Endothelial cell of umbilical vein (primary cell): Measurements from ENCODE around the gene ATP6V1G2. TPM values are rescaled to one million over a fixed set of nuclear protein-coding genes. Genes with fewer than 3 reads are reported as not detected.

ENCODE experiments used
- BruUV-seq: library from RNA; stranded (reverse); fragments of 400-500 nt; replicated peaks from 2 replicates; lab custom pipeline; 2021; lab: Mats Ljungman, UMichigan
- CTCF ChIA-PET: fragments of 300-600, 350-600 bp; sonication (Branson Sonifier 250); formaldehyde crosslinking; loops from one replicate; lab custom pipeline; 2021; ENCODE audit warnings: antibody characterized with exemption, inconsistent platforms; lab: Charles Lee
- POLR2A ChIA-PET: fragments of 300-600, 350-600 bp; sonication (Branson Sonifier 250); formaldehyde crosslinking; loops from one replicate; lab custom pipeline; 2021; ENCODE audit warnings: antibody characterized with exemption, inconsistent platforms; lab: Charles Lee
- DNase-seq: peaks from one replicate; pipeline ENCODE4 v3.0.0-alpha.2; 2011; ENCODE audit warnings: low read depth, low spot score
- FAIRE-seq: peaks from 2 replicates; lab custom pipeline; 2011; peaks lifted over from hg19 to GRCh38; lab: Jason Lieb, UNC
- H2AFZ ChIP-seq: 2 replicates; pipeline ENCODE4 v1.6.0; 2012; ENCODE audit warnings: low read depth, low read length, control low read depth, inconsistent platforms
- H3K27ac ChIP-seq: 2 replicates; pipeline ENCODE4 v1.5.1; 2011; ENCODE audit warnings: low read depth, mild to moderate bottlenecking, control low read depth, low read length, moderate library complexity; ENCODE audit not compliant: insufficient read depth
- H3K27me3 ChIP-seq, 2 experiments: 2 replicates each; pipeline versions ENCODE4 v1.6.0 to v1.6.1; 2011; ENCODE audit warnings: low read length in 2 of 2, mixed read lengths in 1 of 2; ENCODE audit not compliant: control insufficient read depth in 2 of 2, insufficient read depth in 2 of 2
- H3K36me3 ChIP-seq, 2 experiments: 2 replicates in 1 of 2; 3 replicates in 1 of 2; pipeline ENCODE4 v1.5.1; 2011; ENCODE audit warnings: low read length in 2 of 2, mild to moderate bottlenecking in 1 of 2, moderate library complexity in 1 of 2; ENCODE audit not compliant: control insufficient read depth in 2 of 2, insufficient read depth in 2 of 2; ENCODE audit errors: extremely low read depth in 1 of 2
- H3K4me1 ChIP-seq: 3 replicates; pipeline ENCODE4 v1.5.1; 2011; ENCODE audit warnings: mild to moderate bottlenecking, low read length; ENCODE audit not compliant: control insufficient read depth, insufficient read depth; ENCODE audit errors: extremely low read depth
- H3K4me2 ChIP-seq: 2 replicates; pipeline ENCODE4 v1.6.1; 2011; ENCODE audit warnings: low read length, control low read depth, mixed read lengths; ENCODE audit not compliant: insufficient read depth
- H3K4me3 ChIP-seq, 3 experiments: fragments of 200-600 bp in 1 of 3; sonication (generic), shearing (Covaris generic) in 1 of 3; replicated peaks in 1 of 3; 2 replicates each; pipeline ENCODE4 v1.5.1; 2011 to 2016; ENCODE audit warnings: control low read depth in 3 of 3, low read length in 3 of 3, mild to moderate bottlenecking in 2 of 3, inconsistent platforms in 1 of 3, low read depth in 1 of 3, moderate library complexity in 1 of 3; ENCODE audit not compliant: insufficient read depth in 1 of 3
- H3K79me2 ChIP-seq: 2 replicates; pipeline ENCODE4 v1.6.0; 2012; ENCODE audit warnings: low read length, inconsistent platforms; ENCODE audit not compliant: control insufficient read depth, insufficient read depth
- H3K9ac ChIP-seq: replicated peaks from 2 replicates; pipeline ENCODE3; 2011; ENCODE audit warnings: low read length, control low read depth; ENCODE audit not compliant: insufficient read depth; ENCODE audit errors: extremely low read depth
- H3K9me1 ChIP-seq: replicated peaks from 3 replicates; pipeline ENCODE4 v1.6.0; 2011; ENCODE audit warnings: mild to moderate bottlenecking, low read length; ENCODE audit not compliant: control insufficient read depth, insufficient read depth; ENCODE audit errors: extremely low read depth
- H3K9me3 ChIP-seq: replicated peaks from 2 replicates; pipeline ENCODE4 v1.5.1; 2012; ENCODE audit warnings: low read length, inconsistent platforms; ENCODE audit not compliant: control insufficient read depth, insufficient read depth
- H4K20me1 ChIP-seq: replicated peaks from 2 replicates; pipeline ENCODE3; 2011; ENCODE audit warnings: mild to moderate bottlenecking, low read length; ENCODE audit not compliant: control insufficient read depth, insufficient read depth; ENCODE audit errors: extremely low read depth
- CTCF ChIP-seq, 2 donors: IDR thresholded peaks; 1 replicate in 1 of 2; 2 replicates in 1 of 2; pipeline ENCODE4 v1.5.1; 2011; ENCODE audit warnings: low read length in 2 of 2, mild to moderate bottlenecking in 2 of 2, moderate library complexity in 2 of 2, control low read depth in 1 of 2, inconsistent platforms in 1 of 2, low read depth in 1 of 2; ENCODE audit not compliant: insufficient read depth in 1 of 2; ENCODE audit errors: extremely low read depth in 1 of 2
- EZH2 ChIP-seq: IDR thresholded peaks from 2 replicates; pipeline ENCODE4 v1.6.1; 2012; ENCODE audit warnings: borderline replicate concordance, low read depth, mild to moderate bottlenecking, moderate library complexity, low read length, inconsistent platforms; ENCODE audit not compliant: severe bottlenecking
- FOS ChIP-seq: IDR thresholded peaks from 2 replicates; pipeline ENCODE4 v1.6.1; 2011; ENCODE audit warnings: mild to moderate bottlenecking, low read length, moderate library complexity, borderline replicate concordance; ENCODE audit not compliant: insufficient read depth
- GATA2 ChIP-seq: IDR thresholded peaks from 2 replicates; pipeline ENCODE4 v1.7.0; 2011; ENCODE audit warnings: low read depth, mild to moderate bottlenecking, moderate library complexity, mixed read lengths, low read length; ENCODE audit not compliant: insufficient read length, insufficient read depth
- JUN ChIP-seq: IDR thresholded peaks from 2 replicates; pipeline ENCODE4 v1.6.1; 2011; ENCODE audit warnings: borderline replicate concordance, low read depth; ENCODE audit not compliant: insufficient read length, insufficient read depth
- MAX ChIP-seq: IDR thresholded peaks from 2 replicates; pipeline ENCODE4 v1.6.1; 2011; ENCODE audit not compliant: insufficient read depth, insufficient read length
- MYC ChIP-seq: IDR thresholded peaks from one replicate; pipeline ENCODE4 v1.6.1; 2011; ENCODE audit warnings: mild to moderate bottlenecking, low read depth, low read length
- POLR2A ChIP-seq: IDR thresholded peaks from 2 replicates; pipeline ENCODE4 v1.6.1; 2012; ENCODE audit warnings: low read depth, mild to moderate bottlenecking, control low read depth, low read length
- POLR2AphosphoS5 ChIP-seq: IDR thresholded peaks from 2 replicates; pipeline ENCODE4 v1.6.1; 2012; ENCODE audit warnings: low read depth, mild to moderate bottlenecking, control low read depth, low read length, moderate library complexity; ENCODE audit not compliant: insufficient read depth
- dilution Hi-C: fragments of 300-500 bp; cut with MboI; formaldehyde crosslinking; loops from one replicate; pipeline ENCODE4 v1.15.0; 2019; ENCODE audit warnings: low sequenced_read_pairs; ENCODE audit not compliant: extremely low pct_ligation_motif_present
- intact Hi-C: fragments of 100-400 bp; cut with micrococcal nuclease; formaldehyde crosslinking; loops from one replicate; pipeline ENCODE4 v1.10.0; 2022
- polyA plus RNA-seq, 4 experiments: library from polyadenylated mRNA; depleted of rRNA in 3 of 4; stranded (reverse) in 3 of 4; unstranded in 1 of 4; fragments of >200 nt; gene quantifications; 2 replicates each; pipeline versions ENCODE4 v1.2.1 to v1.2.3, GENCODE V29; 2011 to 2012; ENCODE audit warnings: missing spikeins in 1 of 4
- total RNA-seq: library from RNA; stranded (reverse); gene quantifications from 2 replicates; pipeline ENCODE4 v1.2.3, GENCODE V29; 2021

The ATP6V1G2 gene
- total and polyA plus RNA-seq, 2 donors (not counting 3 experiments of a cell fraction or from before 2014, with no cell fraction given): 0.70 to 0.84 TPM

- intact Hi-C loops: no loop called here
- POLR2A ChIA-PET: interaction anchor here (1.6 kb wide), 1 partner anchor 8 kb away, joined by 5 read pairs; no protein-coding TSS in a partner anchor
- H3K9ac ChIP-seq: no peak overlapping the region
- no peaks in the 10 kb centered on the region for H3K4me1 ChIP-seq
- no peaks in the 10 kb centered on the region for H3K9me3 ChIP-seq
- no TSS peak for BruUV-seq
- no peaks in the 10 kb centered on the region for H3K9me1 ChIP-seq
- no peak overlapping the region for H3K4me2 ChIP-seq
- H3K36me3 ChIP-seq: no peaks in the 10 kb centered on the region
- dilution Hi-C loops: no loop called here
- CTCF ChIA-PET: interaction anchor here (2.3 to 32.6 kb wide), 3 partner anchors 7 to 33 kb away, joined by 12 to 1517 read pairs (median 286); partner anchors contain the start of genes ATP6V1G2, DDX39B, NCR3 and NFKBIL1
- no peak overlapping the region for H2AFZ ChIP-seq
- TF ChIP-seq FOS (no peak), EZH2 (no peak), POLR2AphosphoS5 (no peak), MYC (no peak), POLR2A (no peak), MAX (no peak), CTCF (IDR thresholded peaks at IDR 0.05; ENCODE audit: extremely low read depth in 1 of 2, insufficient read depth in 1 of 2, low read depth in 1 of 2, low read length in 2 of 2) (no peak), GATA2 (no peak), JUN (no peak)
- FAIRE-seq (no peak), DNase-seq (no peak)
- no peak overlapping the region for H3K27ac ChIP-seq
- H3K27me3 ChIP-seq: no peaks in the 10 kb centered on the region
- H3K79me2 ChIP-seq: no peaks in the 10 kb centered on the region
- no peak overlapping the region for H3K4me3 ChIP-seq
- no peaks in the 10 kb centered on the region for H4K20me1 ChIP-seq
These were observed 42.7 kb upstream of the ATP6V1G2 start for GRCh38 chr6:31588871-31589650.
